ENCODE results near the gene MNT. TPM values are rescaled to one million over a fixed set of nuclear protein-coding genes. Genes with fewer than 3 reads are reported as not detected.

The MNT gene
- total and polyA plus RNA-seq, 2 of the 8 experiments (the other 6 are each of a cell fraction or from before 2014, with no cell fraction given): 5.0 to 17.3 TPM

GRCh38 chr17:2388020-2388682 is 12.7 kb downstream of the MNT start (continued):
- no peak for TF ChIP-seq CHD7 (IDR thresholded peaks at IDR 0.05; ENCODE audit: insufficient replicate concordance, low read length)
- TF ChIP-seq POU5F1 (IDR thresholded peaks at IDR 0.05; ENCODE audit: low read depth, low read length): no peak
- no peak for TF ChIP-seq ASH2L (IDR thresholded peaks at IDR 0.05; ENCODE audit: low read length)
- TF ChIP-seq POLR2A (IDR thresholded peaks at IDR 0.05; ENCODE audit: control extremely low read depth in 1 of 2, low read depth in 2 of 2, low read length in 2 of 2): no peak
- TF ChIP-seq TCF12 (IDR thresholded peaks at IDR 0.05; ENCODE audit: low read depth, low read length): no peak
- TF ChIP-seq MAX (IDR thresholded peaks at IDR 0.05): no peak
- TF ChIP-seq ATF3 (IDR thresholded peaks at IDR 0.05; ENCODE audit: insufficient read depth, low read depth, low read length): no peak
